ENCODE measurements around the gene DOCK3. TPM values are rescaled to one million over a fixed set of nuclear protein-coding genes. Genes with fewer than 3 reads are reported as not detected.

DOCK3 gene
- total and polyA plus RNA-seq, 10 donors = 0.08 to 2.1 (median 0.44) TPM

DNA sequence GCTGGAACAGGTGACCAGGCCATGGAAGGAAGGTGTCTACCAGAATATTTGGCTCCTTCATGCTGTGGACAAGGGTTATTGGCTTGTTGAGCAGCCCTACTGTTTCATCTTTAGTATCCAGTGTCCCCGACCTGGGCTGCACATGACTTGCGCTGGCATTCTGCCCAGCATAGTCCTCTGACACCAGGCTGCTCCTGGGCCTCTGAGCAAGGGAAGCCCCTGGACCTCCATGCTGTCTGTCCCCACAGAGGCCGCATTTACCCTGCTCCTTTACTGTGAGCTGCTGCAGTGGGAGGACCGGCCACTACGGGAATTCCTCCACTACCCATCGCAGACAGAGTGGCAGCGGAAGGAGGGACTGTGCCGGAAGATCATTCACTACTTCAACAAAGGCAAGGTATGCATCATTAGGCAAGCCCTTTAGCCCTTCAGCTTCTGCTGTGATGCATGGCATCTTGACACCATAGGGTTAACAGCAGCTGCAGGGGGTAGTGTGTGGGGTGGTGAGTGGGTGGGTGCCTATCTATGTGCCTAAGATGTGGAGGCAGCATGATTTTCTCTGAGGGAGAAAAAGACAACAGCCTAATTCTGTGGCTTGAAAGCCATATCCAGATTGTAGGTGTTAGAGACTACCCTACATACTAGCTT is 666.4 kb downstream of the DOCK3 start:
- Histone ChIP-seq H3K27me3 (replicated peaks in 1 of 7) (no peaks in the 10 kb centered on the region), H3K36me3 (no peaks in the 10 kb centered on the region), H3K27ac (no peak overlapping the region), H3K4me3 (no peak overlapping the region), H3K4me1 (no peaks in the 10 kb centered on the region), H3K9me3 (no peaks in the 10 kb centered on the region)
- TF ChIP-seq POLR2AphosphoS5 (IDR thresholded peaks at IDR 0.05) (no peak), CTCF (IDR thresholded peaks at IDR 0.05 in 8 of 11, conservative IDR thresholded peaks at IDR 0.05 in 3 of 11) (no peak), POLR2A (IDR thresholded peaks at IDR 0.05) (no peak)
- no peak for DNase-seq
- WGBS, 5 donors = 86 to 93% (median 89%) methylated on average over 8 of the region's 8 CpGs
- intact Hi-C loops (cut with DNase I; ENCODE audit: low total_unique reads) = no loop called here

- Histone ChIP-seq H3K9me3 (peaks cover 0 to 4% (median 0%) of the 10 kb centered on the region in 8 donors), H3K4me3 (no peak overlapping the region), H3K27me3 (replicated peaks in 1 of 7) (peaks cover 0 to 2% (median 0%) of the 10 kb centered on the region in 7 donors), H3K4me1 (no peaks in the 10 kb centered on the region), H3K27ac (no peak overlapping the region), H3K36me3 (no peaks in the 10 kb centered on the region)
- no peak for DNase-seq
- no peak for TF ChIP-seq POLR2A (IDR thresholded peaks at IDR 0.05)
- no peak for TF ChIP-seq CTCF (IDR thresholded peaks at IDR 0.05 in 8 of 11, conservative IDR thresholded peaks at IDR 0.05 in 3 of 11)
- no peak for TF ChIP-seq POLR2AphosphoS5 (IDR thresholded peaks at IDR 0.05)
- WGBS, 5 donors = 81 to 95% (median 84%) methylated on average over 7 of the region's 7 CpGs
- intact Hi-C loops (cut with DNase I; ENCODE audit: low total_unique reads) = no loop called here
Observed at GRCh38 chr3:51343918-51344687, 669.4 kb downstream of the DOCK3 start.

- WGBS, 5 donors = 86 to 96% (median 90%) methylated on average over 1 of the region's 1 CpG
- H3K4me1 ChIP-seq = no peaks in the 10 kb centered on the region
- no peaks in the 10 kb centered on the region for H3K36me3 ChIP-seq
- TF ChIP-seq POLR2A (IDR thresholded peaks at IDR 0.05) (no peak), CTCF (IDR thresholded peaks at IDR 0.05 in 8 of 11, conservative IDR thresholded peaks at IDR 0.05 in 3 of 11) (no peak), POLR2AphosphoS5 (IDR thresholded peaks at IDR 0.05) (no peak)
- no peak overlapping the region for H3K4me3 ChIP-seq
- no peak for DNase-seq
- H3K27me3 ChIP-seq (replicated peaks in 1 of 7) = peaks cover 0 to 5% (median 0%) of the 10 kb centered on the region in 7 donors
- H3K27ac ChIP-seq = no peak overlapping the region
- H3K9me3 ChIP-seq = peaks cover 0 to 4% (median 0%) of the 10 kb centered on the region in 8 donors
- intact Hi-C loops (cut with DNase I; ENCODE audit: low total_unique reads) = no loop called here
Observed at GRCh38 chr3:51350751-51351150, 676.0 kb downstream of the DOCK3 start.

- Histone ChIP-seq H3K4me1 (no peaks in the 10 kb centered on the region), H3K27ac (no peak overlapping the region), H3K4me3 (no peak overlapping the region), H3K27me3 (replicated peaks in 1 of 7) (peaks cover 0 to 5% (median 0%) of the 10 kb centered on the region in 7 donors), H3K9me3 (no peaks in the 10 kb centered on the region), H3K36me3 (no peaks in the 10 kb centered on the region)
- WGBS, 5 donors = 88 to 95% (median 90%) methylated on average over 4 of the region's 4 CpGs
- intact Hi-C loops (cut with DNase I; ENCODE audit: low total_unique reads) = no loop called here
- DNase-seq = no peak
- TF ChIP-seq POLR2A (IDR thresholded peaks at IDR 0.05) = no peak
- TF ChIP-seq CTCF (IDR thresholded peaks at IDR 0.05 in 8 of 11, conservative IDR thresholded peaks at IDR 0.05 in 3 of 11) = no peak
- no peak for TF ChIP-seq POLR2AphosphoS5 (IDR thresholded peaks at IDR 0.05)
Observed at GRCh38 chr3:51353131-51353530, 678.4 kb downstream of the DOCK3 start.

All from spleen (tissue), 11 donors.